WTC11 (cell line): ENCODE measurements around the gene P3H2. TPM values are rescaled to one million over a fixed set of nuclear protein-coding genes. Genes with fewer than 3 reads are reported as not detected.

Source experiments
- ATAC-seq: fragments of 200-7000 bp; cut with Tn5 transposase; 2 replicates; pipeline ENCODE4 v1.10.0; 2021; ENCODE audit warnings: mild to moderate bottlenecking, moderate library complexity
- CTCF ChIA-PET: fragments of 300-600 bp; sonication (Branson Sonifier 250); formaldehyde crosslinking; loops from one replicate; lab custom pipeline; 2021; ENCODE audit warnings: antibody characterized with exemption; lab: Charles Lee
- POLR2A ChIA-PET: fragments of 350-600 bp; sonication (Branson Sonifier 250); formaldehyde crosslinking; loops from one replicate; lab custom pipeline; 2021; ENCODE audit warnings: antibody characterized with exemption; lab: Charles Lee
- DNase-seq: peaks from one replicate; pipeline ENCODE4 v3.0.0; 2021; ENCODE audit warnings: low spot score
- H3K27ac Mint-ChIP-seq: 2 replicates; pipeline ENCODE4 v1.8.0; 2021; ENCODE audit warnings: mixed read lengths
- H3K27me3 Mint-ChIP-seq: 2 replicates; pipeline ENCODE4 v1.8.0; 2021; ENCODE audit warnings: low read depth, mild to moderate bottlenecking, moderate library complexity, mixed read lengths
- H3K36me3 Mint-ChIP-seq: 2 replicates; pipeline ENCODE4 v1.8.0; 2021; ENCODE audit warnings: mixed read lengths
- H3K4me1 Mint-ChIP-seq: 2 replicates; pipeline ENCODE4 v1.8.0; 2022; ENCODE audit warnings: mixed read lengths
- H3K4me3 Mint-ChIP-seq: 2 replicates; pipeline ENCODE4 v1.8.0; 2021; ENCODE audit warnings: mild to moderate bottlenecking, moderate library complexity, mixed read lengths
- H3K9me3 Mint-ChIP-seq: 2 replicates; pipeline ENCODE4 v1.8.0; 2021; ENCODE audit warnings: mixed read lengths
- ATF2 ChIP-seq: sonication (generic); formaldehyde crosslinking; IDR thresholded peaks from 2 replicates; pipeline ENCODE4 v1.8.1; 2022; ENCODE audit warnings: low read depth, missing genetic modification reagents, borderline replicate concordance
- ATF3 ChIP-seq: sonication (generic); formaldehyde crosslinking; conservative IDR thresholded peaks from 2 replicates; pipeline ENCODE4 v1.8.1; 2022; ENCODE audit warnings: mild to moderate bottlenecking, missing genetic modification reagents
- ATF6 ChIP-seq: sonication (generic); formaldehyde crosslinking; IDR thresholded peaks from 2 replicates; pipeline ENCODE4 v1.8.1; 2023; ENCODE audit warnings: mild to moderate bottlenecking, missing genetic modification reagents
- CREB1 ChIP-seq: sonication (generic); formaldehyde crosslinking; IDR thresholded peaks from 2 replicates; pipeline ENCODE4 v1.8.0; 2023; ENCODE audit warnings: mild to moderate bottlenecking, missing genetic modification reagents
- E2F4 ChIP-seq: sonication (generic); formaldehyde crosslinking; IDR thresholded peaks from 2 replicates; pipeline ENCODE4 v1.8.1; 2022; ENCODE audit warnings: low read depth, mild to moderate bottlenecking, moderate library complexity, missing genetic modification reagents, borderline replicate concordance
- E2F5 ChIP-seq: sonication (generic); formaldehyde crosslinking; IDR thresholded peaks from 2 replicates; pipeline ENCODE4 v1.8.1; 2022; ENCODE audit warnings: mild to moderate bottlenecking, moderate library complexity, missing genetic modification reagents
- ETV6 ChIP-seq: sonication (generic); formaldehyde crosslinking; IDR thresholded peaks from 2 replicates; pipeline ENCODE4 v1.8.1; 2022; ENCODE audit warnings: mild to moderate bottlenecking, missing genetic modification reagents
- FOXJ3 ChIP-seq: sonication (generic); formaldehyde crosslinking; IDR thresholded peaks from 2 replicates; pipeline ENCODE4 v1.9.0; 2021; ENCODE audit warnings: missing genetic modification reagents, mild to moderate bottlenecking, borderline replicate concordance
- FOXP4 ChIP-seq: sonication (generic); formaldehyde crosslinking; IDR thresholded peaks from 2 replicates; pipeline ENCODE4 v1.8.0; 2022; ENCODE audit warnings: mild to moderate bottlenecking, missing genetic modification reagents
- GABPB1 ChIP-seq: sonication (generic); formaldehyde crosslinking; IDR thresholded peaks from 2 replicates; pipeline ENCODE4 v1.8.1; 2023; ENCODE audit warnings: mild to moderate bottlenecking, missing genetic modification reagents
- HMGXB4 ChIP-seq: sonication (generic); formaldehyde crosslinking; IDR thresholded peaks from 2 replicates; pipeline ENCODE4 v1.8.1; 2023; ENCODE audit warnings: mild to moderate bottlenecking, moderate library complexity, missing genetic modification reagents
- JUN ChIP-seq: sonication (generic); formaldehyde crosslinking; IDR thresholded peaks from 2 replicates; pipeline ENCODE4 v1.8.0; 2023; ENCODE audit warnings: mild to moderate bottlenecking, missing genetic modification reagents
- MYBL2 ChIP-seq: sonication (generic); formaldehyde crosslinking; IDR thresholded peaks from 2 replicates; pipeline ENCODE4 v1.8.1; 2023; ENCODE audit warnings: mild to moderate bottlenecking, moderate library complexity, missing genetic modification reagents
- PREB ChIP-seq: sonication (generic); formaldehyde crosslinking; IDR thresholded peaks from 2 replicates; pipeline ENCODE4 v1.8.1; 2022; ENCODE audit warnings: mild to moderate bottlenecking, missing genetic modification reagents, moderate library complexity, borderline replicate concordance
- SMAD4 ChIP-seq: sonication (generic); formaldehyde crosslinking; IDR thresholded peaks from 2 replicates; pipeline ENCODE4 v1.8.0; 2022; ENCODE audit warnings: mild to moderate bottlenecking, missing genetic modification reagents
- SP1 ChIP-seq: sonication (generic); formaldehyde crosslinking; conservative IDR thresholded peaks from 2 replicates; pipeline ENCODE4 v1.8.1; 2022; ENCODE audit warnings: missing genetic modification reagents
- STAT6 ChIP-seq: sonication (generic); formaldehyde crosslinking; conservative IDR thresholded peaks from 2 replicates; pipeline ENCODE4 v1.8.1; 2023; ENCODE audit warnings: mild to moderate bottlenecking, low read depth, missing genetic modification reagents, moderate library complexity
- ZNF232 ChIP-seq: sonication (generic); formaldehyde crosslinking; IDR thresholded peaks from 2 replicates; pipeline ENCODE4 v1.8.0; 2022; ENCODE audit warnings: mild to moderate bottlenecking, missing genetic modification reagents
- ZNF317 ChIP-seq: sonication (generic); formaldehyde crosslinking; IDR thresholded peaks from 2 replicates; pipeline ENCODE4 v1.8.1; 2023; ENCODE audit warnings: low read depth, mild to moderate bottlenecking, moderate library complexity, missing genetic modification reagents, borderline replicate concordance
- ZNF423 ChIP-seq: fragments of 250-450 bp; sonication (Bioruptor Pico); IDR thresholded peaks from 2 replicates; pipeline ENCODE4 v2.1.2; 2022; ENCODE audit warnings: mild to moderate bottlenecking, moderate library complexity
- total RNA-seq: library from RNA; stranded (reverse); gene quantifications from 3 replicates; pipeline ENCODE4 v1.2.3, GENCODE V29; 2021

Gene P3H2
- total RNA-seq, 1 experiment from 2014 or later, result 29.4 TPM

GRCh38 chr3:190044142-190044541, 76.6 kb downstream of the P3H2 start:
- ATAC-seq, result no peak
- no peak for DNase-seq
- peaks cover 9% of the 10 kb centered on the region for H3K36me3 Mint-ChIP-seq
- no peak overlapping the region for H3K4me3 Mint-ChIP-seq
- no peaks in the 10 kb centered on the region for H3K27me3 Mint-ChIP-seq
- TF ChIP-seq PREB (CRISPR knock-in tag) (no peak), E2F4 (no peak), ATF2 (CRISPR knock-in tag) (no peak), ZNF423 (CRISPR knock-in tag) (no peak), HMGXB4 (CRISPR knock-in tag) (no peak), MYBL2 (CRISPR knock-in tag) (no peak), SMAD4 (no peak), FOXJ3 (CRISPR knock-in tag) (no peak), E2F5 (CRISPR knock-in tag) (no peak), ZNF317 (CRISPR knock-in tag) (no peak), ATF6 (CRISPR knock-in tag) (no peak), GABPB1 (CRISPR knock-in tag) (no peak), SP1 (CRISPR knock-in tag) (no peak), FOXP4 (no peak), ETV6 (CRISPR knock-in tag) (no peak), STAT6 (no peak), ATF3 (CRISPR knock-in tag) (no peak), JUN (CRISPR knock-in tag) (no peak), CREB1 (CRISPR knock-in tag) (no peak), ZNF232 (CRISPR knock-in tag) (no peak)
- peaks cover 9% of the 10 kb centered on the region for H3K9me3 Mint-ChIP-seq
- peak overlapping the region; percentile 71 for H3K27ac Mint-ChIP-seq
- CTCF ChIA-PET, result interaction anchor here (2.2 kb wide), 1 partner anchor 11 kb away, joined by 5 read pairs; no protein-coding TSS in a partner anchor
- POLR2A ChIA-PET, result no interaction called here
- H3K4me1 Mint-ChIP-seq, result peaks cover 85% of the 10 kb centered on the region
